Measurements from ENCODE around the gene P2RX2.

P2RX2 gene

DNA sequence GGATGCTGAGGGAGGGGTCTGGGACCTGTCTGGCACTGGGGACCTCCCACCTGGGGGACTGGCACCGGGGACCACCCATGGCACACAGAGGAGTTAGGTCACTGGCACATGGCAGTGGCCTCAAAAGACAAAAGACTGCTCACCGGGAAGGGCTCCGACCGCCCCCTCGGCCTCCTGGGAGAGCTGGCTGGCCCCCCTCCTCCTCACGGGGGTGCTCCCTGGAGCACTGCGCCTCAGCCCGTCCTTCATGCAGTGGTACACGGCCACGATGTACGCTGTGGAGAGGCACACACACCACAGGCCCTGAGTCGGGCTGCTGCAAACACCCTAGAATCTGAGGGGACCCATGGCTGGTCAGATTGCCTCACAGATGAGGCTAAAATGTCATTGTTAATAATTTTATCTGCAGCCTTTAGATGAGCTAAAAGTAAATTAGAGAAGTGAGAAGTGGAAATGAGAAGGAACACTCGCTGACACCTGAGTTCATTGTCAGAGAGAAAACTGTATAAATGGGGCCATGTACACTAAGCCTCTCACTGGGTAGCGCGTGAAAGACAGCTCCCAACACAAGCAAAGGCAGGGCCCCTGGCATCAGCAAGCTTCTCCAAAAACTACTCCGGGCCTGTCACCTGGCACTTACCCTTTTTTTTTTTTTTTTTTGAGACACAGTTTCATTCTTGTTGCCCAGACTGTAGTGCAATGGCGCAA lies 14.1 kb downstream of the P2RX2 start:
- no peaks in the 10 kb centered on the region for H3K27me3 ChIP-seq (ENCODE audit: insufficient read depth, low read length)
- no peak overlapping the region for H3K27ac ChIP-seq (ENCODE audit: low read depth, low read length)
- H3K4me1 ChIP-seq (ENCODE audit: insufficient read depth, low read length), result no peaks in the 10 kb centered on the region
- H3K4me3 ChIP-seq (ENCODE audit: low read length), result no peak overlapping the region
- no peaks in the 10 kb centered on the region for H3K9me3 ChIP-seq (ENCODE audit: insufficient read depth, low read depth, low read length)
- 91% methylated on average over 17 of the region's 17 CpGs for WGBS
- H3K9ac ChIP-seq (ENCODE audit: low read depth, low read length), result no peak overlapping the region
- peaks cover 93% of the 10 kb centered on the region for H3K36me3 ChIP-seq (ENCODE audit: insufficient read depth, low read length)

DNA sequence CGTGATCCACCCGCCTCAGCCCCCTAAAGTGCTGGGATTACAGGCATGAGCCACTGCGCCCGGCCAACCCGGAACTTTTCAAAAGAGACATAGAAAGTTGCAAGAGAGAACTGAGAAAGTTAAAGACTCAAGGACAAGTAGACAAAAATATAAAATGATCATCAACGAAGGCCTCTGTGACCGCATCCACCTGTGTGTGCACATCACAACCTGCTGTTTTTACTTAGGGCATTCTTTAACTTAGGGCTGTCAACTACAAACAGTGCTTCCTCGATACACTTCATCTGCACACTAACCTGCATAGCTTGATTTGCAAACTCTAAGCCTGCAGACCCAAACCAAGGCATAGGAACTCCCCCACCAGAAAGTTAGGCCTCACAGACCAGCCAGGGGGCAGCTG lies 14.8 kb downstream of the P2RX2 start:
- no peaks in the 10 kb centered on the region for H3K27me3 ChIP-seq (ENCODE audit: insufficient read depth, low read length)
- WGBS, result 95% methylated on average over 8 of the region's 8 CpGs
- no peak overlapping the region for H3K9ac ChIP-seq (ENCODE audit: low read depth, low read length)
- H3K36me3 ChIP-seq (ENCODE audit: insufficient read depth, low read length), result peaks cover 98% of the 10 kb centered on the region
- H3K4me1 ChIP-seq (ENCODE audit: insufficient read depth, low read length), result no peaks in the 10 kb centered on the region
- H3K4me3 ChIP-seq (ENCODE audit: low read length), result no peak overlapping the region
- H3K9me3 ChIP-seq (ENCODE audit: insufficient read depth, low read depth, low read length), result no peaks in the 10 kb centered on the region
- no peak overlapping the region for H3K27ac ChIP-seq (ENCODE audit: low read depth, low read length)

DNA sequence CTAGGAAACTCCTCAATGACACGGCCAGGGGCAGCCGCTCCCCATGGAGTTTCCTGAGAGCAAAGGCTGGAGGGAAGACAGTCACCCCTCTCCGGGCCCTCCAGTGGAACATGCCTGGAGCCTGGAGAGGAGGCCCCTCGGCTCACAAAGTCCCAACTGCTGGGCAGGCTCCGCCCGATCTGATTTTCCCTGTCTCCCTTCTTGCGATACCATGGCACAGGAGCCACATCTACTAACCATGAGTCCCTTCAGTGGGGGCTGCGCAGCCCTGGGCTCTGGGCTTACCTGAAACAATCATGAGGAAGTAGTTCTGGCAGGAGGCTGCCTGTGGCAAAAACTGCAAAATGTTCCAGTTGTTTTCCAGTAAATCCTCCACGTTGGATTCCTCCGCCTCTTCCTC lies 15.3 kb downstream of the P2RX2 start:
- no peak overlapping the region for H3K4me3 ChIP-seq (ENCODE audit: low read length)
- WGBS, result 94% methylated on average over 10 of the region's 10 CpGs
- no peaks in the 10 kb centered on the region for H3K9me3 ChIP-seq (ENCODE audit: insufficient read depth, low read depth, low read length)
- H3K9ac ChIP-seq (ENCODE audit: low read depth, low read length), result no peak overlapping the region
- no peaks in the 10 kb centered on the region for H3K27me3 ChIP-seq (ENCODE audit: insufficient read depth, low read length)
- peaks cover 99% of the 10 kb centered on the region for H3K36me3 ChIP-seq (ENCODE audit: insufficient read depth, low read length)
- no peak overlapping the region for H3K27ac ChIP-seq (ENCODE audit: low read depth, low read length)
- H3K4me1 ChIP-seq (ENCODE audit: insufficient read depth, low read length), result no peaks in the 10 kb centered on the region

DNA sequence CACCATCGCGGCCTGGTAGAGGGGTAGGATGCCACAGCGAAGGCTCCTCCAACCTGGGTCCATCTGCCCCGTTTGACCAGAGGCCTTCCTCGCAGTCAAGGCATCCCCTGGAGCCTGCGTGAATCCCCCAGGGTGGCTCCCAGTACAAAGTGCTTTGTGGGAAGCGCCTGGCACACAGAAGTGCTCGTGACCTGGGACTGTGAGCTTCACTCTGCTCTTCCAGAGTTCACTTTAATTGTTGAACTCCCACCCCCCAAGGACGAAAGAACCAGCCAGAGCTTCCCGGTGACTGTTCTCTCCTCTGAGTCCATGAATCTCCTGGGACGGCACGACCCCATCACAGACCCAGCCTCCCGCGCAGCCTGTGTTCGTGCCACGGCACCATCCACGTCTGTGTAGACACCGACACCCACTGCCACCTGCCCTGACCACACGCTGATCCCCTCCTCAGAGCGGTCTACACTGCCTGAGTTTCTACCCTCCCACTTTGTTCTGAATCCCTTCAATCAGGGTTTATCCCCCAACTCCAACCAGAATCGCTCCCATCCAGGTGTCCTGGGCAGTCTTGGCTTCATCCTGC lies 15.9 kb downstream of the P2RX2 start:
- WGBS, result 93% methylated on average over 21 of the region's 21 CpGs
- Histone ChIP-seq H3K36me3 (ENCODE audit: insufficient read depth, low read length) (peaks cover 99% of the 10 kb centered on the region), H3K4me3 (ENCODE audit: low read length) (no peak overlapping the region), H3K27ac (ENCODE audit: low read depth, low read length) (no peak overlapping the region), H3K9me3 (ENCODE audit: insufficient read depth, low read depth, low read length) (no peaks in the 10 kb centered on the region), H3K4me1 (ENCODE audit: insufficient read depth, low read length) (no peaks in the 10 kb centered on the region), H3K9ac (ENCODE audit: low read depth, low read length) (no peak overlapping the region), H3K27me3 (ENCODE audit: insufficient read depth, low read length) (no peaks in the 10 kb centered on the region)

DNA sequence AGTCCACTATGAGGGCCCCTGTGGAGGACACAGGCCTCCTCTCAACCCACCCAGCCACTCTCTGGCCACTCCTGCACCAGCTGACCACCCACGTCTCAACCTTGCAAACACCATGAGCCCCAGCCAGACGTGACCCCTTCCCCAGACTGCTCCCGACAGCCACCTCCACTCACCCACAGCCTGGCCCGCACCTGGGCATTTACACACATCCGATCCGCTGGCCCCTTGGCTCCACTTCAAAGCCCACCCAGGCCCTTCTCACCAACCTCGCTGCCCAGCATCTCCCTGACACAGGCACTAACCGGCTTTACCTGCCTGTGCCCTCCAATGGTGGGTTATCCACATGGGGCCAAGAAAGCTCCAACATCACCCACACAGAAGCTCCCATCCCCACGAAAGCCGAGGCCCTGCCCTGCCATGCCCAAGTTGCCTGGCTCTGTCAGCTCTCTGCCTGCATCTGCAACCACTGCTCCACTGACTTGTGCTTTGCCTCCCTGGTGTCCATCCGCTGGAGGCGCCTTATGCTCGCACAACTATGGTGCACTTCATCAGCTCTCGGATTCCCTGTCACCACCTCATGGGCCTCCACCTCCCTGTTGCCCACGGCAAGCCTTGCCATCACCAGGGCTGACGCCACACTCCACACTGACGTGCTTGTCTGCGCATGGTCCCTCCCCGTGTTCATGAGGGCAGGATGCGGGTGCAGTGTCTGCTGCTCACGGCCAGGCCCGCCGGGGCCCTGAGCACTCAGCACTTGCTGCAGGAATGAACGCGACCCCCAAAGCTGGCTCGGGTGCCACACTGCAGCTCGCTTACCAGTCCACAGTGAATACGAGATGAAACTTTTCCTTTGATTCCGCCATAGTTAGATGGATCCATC lies 16.7 kb downstream of the P2RX2 start:
- no peak overlapping the region for H3K9ac ChIP-seq (ENCODE audit: low read depth, low read length)
- H3K4me1 ChIP-seq (ENCODE audit: insufficient read depth, low read length), result no peaks in the 10 kb centered on the region
- H3K9me3 ChIP-seq (ENCODE audit: insufficient read depth, low read depth, low read length), result no peaks in the 10 kb centered on the region
- H3K36me3 ChIP-seq (ENCODE audit: insufficient read depth, low read length), result peaks cover 95% of the 10 kb centered on the region
- WGBS, result 93% methylated on average over 29 of the region's 29 CpGs
- no peak overlapping the region for H3K27ac ChIP-seq (ENCODE audit: low read depth, low read length)
- no peaks in the 10 kb centered on the region for H3K27me3 ChIP-seq (ENCODE audit: insufficient read depth, low read length)
- no peak overlapping the region for H3K4me3 ChIP-seq (ENCODE audit: low read length)

DNA sequence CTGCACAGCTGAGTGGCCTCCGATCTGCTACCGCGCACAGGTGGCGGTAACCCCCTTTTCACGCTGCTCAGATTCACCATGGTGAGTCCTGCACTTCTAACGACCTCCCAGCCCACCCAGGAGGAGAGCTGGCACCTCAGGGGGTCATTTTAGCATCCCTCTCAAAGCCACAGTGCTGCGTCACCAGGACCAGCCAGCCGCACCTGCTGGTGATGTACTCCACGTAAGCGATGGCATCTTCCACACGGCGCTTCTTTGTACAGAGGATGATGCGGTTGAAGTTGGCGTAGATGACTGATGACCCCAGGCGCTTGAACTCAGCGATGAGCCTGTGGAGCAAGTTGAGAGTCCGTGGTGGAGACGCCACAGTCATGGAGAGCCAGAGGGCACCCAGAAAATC lies 19.2 kb downstream of the P2RX2 start:
- H3K9me3 ChIP-seq (ENCODE audit: insufficient read depth, low read depth, low read length), result no peaks in the 10 kb centered on the region
- H3K36me3 ChIP-seq (ENCODE audit: insufficient read depth, low read length), result peaks cover 95% of the 10 kb centered on the region
- no peak overlapping the region for H3K9ac ChIP-seq (ENCODE audit: low read depth, low read length)

DNA sequence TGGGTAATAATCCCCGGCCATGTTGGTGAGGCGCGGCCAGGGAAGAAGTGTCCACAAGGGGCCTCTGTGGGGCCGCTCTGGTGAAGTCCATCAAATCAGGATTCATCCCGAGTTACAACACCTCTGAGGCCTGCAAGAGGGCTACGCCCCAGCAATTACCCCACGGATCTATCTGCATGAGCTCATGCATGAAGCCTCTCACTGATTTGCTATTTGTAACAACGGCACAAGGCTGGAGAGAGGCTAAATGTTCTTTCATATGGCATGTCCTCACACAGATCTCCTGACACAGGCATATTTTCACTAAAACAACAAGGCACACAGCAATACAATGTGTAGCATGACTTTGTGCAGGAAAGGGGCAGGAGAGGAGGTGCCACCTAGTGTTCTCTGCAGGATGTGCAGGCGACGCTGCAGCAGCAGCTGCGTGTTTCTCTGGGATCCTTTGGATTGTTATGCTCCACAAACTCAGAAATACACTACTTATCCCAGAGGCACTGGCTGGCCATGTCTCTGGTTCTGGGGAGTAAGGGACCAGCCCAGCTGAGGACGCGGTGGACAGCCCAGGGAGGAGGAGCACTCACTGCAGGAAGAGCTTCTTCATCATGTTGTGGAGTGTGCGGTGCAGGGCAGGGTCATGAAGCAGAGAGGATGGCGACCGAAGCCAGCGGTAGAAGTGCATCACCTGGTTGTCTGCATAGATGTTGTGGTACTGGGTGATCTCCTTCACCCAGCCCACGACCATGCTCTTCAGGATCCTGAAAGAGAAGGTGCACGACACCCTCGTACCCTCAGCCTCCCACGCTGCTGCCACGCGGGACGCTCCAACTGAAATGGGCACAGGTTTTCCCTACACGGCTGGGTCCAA lies 20.2 kb downstream of the P2RX2 start:
- 90% methylated on average over 25 of the region's 25 CpGs for WGBS
- no peak overlapping the region for H3K4me3 ChIP-seq (ENCODE audit: low read length)
- no peaks in the 10 kb centered on the region for H3K27me3 ChIP-seq (ENCODE audit: insufficient read depth, low read length)
- H3K27ac ChIP-seq (ENCODE audit: low read depth, low read length), result no peak overlapping the region
- H3K9ac ChIP-seq (ENCODE audit: low read depth, low read length), result no peak overlapping the region
- H3K36me3 ChIP-seq (ENCODE audit: insufficient read depth, low read length), result peaks cover 96% of the 10 kb centered on the region
- H3K9me3 ChIP-seq (ENCODE audit: insufficient read depth, low read depth, low read length), result no peaks in the 10 kb centered on the region
- H3K4me1 ChIP-seq (ENCODE audit: insufficient read depth, low read length), result no peaks in the 10 kb centered on the region

More for the DNA sequence above, 19.2 kb downstream of the P2RX2 start:
- Histone ChIP-seq H3K4me3 (ENCODE audit: low read length) (no peak overlapping the region), H3K27me3 (ENCODE audit: insufficient read depth, low read length) (no peaks in the 10 kb centered on the region), H3K27ac (ENCODE audit: low read depth, low read length) (no peak overlapping the region), H3K4me1 (ENCODE audit: insufficient read depth, low read length) (no peaks in the 10 kb centered on the region)
- WGBS, result 92% methylated on average over 18 of the region's 18 CpGs

DNA sequence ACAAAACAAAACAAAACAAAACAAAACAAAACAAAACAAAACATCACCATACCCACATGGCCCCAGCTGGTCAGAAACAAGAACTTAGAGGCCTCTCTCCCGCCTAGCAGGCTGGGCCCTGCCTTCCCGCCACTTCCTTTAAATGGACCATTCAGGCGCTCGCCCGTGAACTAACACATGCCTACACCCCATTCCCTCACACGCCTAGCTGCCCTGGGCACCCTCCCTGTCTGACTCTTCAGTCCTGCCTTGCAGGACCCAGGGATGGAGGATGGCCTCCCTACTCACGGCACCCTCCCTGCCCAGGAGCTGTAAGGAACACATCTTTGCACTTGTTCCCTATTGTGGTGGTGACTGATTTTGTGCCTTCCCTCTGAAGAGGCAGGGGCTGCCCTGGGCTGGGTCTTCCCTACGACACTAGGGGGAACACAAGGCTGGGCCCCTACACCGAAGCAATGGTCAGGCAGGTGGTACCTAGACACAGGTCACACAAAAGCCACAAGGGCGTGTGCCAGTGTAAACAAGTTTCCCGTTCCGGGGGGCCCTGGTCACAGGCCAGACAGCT lies 21.5 kb downstream of the P2RX2 start:
- Histone ChIP-seq H3K27ac (ENCODE audit: low read depth, low read length) (no peak overlapping the region), H3K4me1 (ENCODE audit: insufficient read depth, low read length) (no peaks in the 10 kb centered on the region), H3K27me3 (ENCODE audit: insufficient read depth, low read length) (no peaks in the 10 kb centered on the region), H3K9me3 (ENCODE audit: insufficient read depth, low read depth, low read length) (no peaks in the 10 kb centered on the region), H3K9ac (ENCODE audit: low read depth, low read length) (no peak overlapping the region), H3K4me3 (ENCODE audit: low read length) (no peak overlapping the region), H3K36me3 (ENCODE audit: insufficient read depth, low read length) (peaks cover 91% of the 10 kb centered on the region)
- 94% methylated on average over 12 of the region's 12 CpGs for WGBS

DNA sequence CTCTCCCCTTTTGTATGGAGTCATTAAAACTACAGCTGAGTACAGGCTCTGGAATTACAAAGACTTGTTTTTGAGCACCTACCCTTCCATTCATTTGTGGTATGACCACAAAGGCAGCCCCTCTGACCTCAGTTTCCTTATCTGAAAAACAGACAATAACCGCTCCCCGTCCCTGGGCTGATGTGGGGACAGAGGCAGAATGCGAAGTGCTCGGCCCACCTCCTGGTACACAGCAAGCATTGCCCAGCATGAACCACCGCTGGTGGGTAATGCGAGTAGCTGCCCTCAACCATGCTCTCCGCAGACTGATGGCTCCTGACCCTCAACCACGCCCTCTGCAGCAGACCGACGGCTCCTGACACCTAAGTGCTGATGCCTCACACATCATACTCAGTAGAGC lies 22.4 kb downstream of the P2RX2 start:
- Histone ChIP-seq H3K27ac (ENCODE audit: low read depth, low read length) (no peak overlapping the region), H3K36me3 (ENCODE audit: insufficient read depth, low read length) (peaks cover 90% of the 10 kb centered on the region), H3K4me1 (ENCODE audit: insufficient read depth, low read length) (no peaks in the 10 kb centered on the region), H3K4me3 (ENCODE audit: low read length) (no peak overlapping the region), H3K9ac (ENCODE audit: low read depth, low read length) (no peak overlapping the region), H3K9me3 (ENCODE audit: insufficient read depth, low read depth, low read length) (no peaks in the 10 kb centered on the region), H3K27me3 (ENCODE audit: insufficient read depth, low read length) (no peaks in the 10 kb centered on the region)
- whole genome bisulfite sequencing, result 92% methylated on average over 10 of the region's 10 CpGs

DNA sequence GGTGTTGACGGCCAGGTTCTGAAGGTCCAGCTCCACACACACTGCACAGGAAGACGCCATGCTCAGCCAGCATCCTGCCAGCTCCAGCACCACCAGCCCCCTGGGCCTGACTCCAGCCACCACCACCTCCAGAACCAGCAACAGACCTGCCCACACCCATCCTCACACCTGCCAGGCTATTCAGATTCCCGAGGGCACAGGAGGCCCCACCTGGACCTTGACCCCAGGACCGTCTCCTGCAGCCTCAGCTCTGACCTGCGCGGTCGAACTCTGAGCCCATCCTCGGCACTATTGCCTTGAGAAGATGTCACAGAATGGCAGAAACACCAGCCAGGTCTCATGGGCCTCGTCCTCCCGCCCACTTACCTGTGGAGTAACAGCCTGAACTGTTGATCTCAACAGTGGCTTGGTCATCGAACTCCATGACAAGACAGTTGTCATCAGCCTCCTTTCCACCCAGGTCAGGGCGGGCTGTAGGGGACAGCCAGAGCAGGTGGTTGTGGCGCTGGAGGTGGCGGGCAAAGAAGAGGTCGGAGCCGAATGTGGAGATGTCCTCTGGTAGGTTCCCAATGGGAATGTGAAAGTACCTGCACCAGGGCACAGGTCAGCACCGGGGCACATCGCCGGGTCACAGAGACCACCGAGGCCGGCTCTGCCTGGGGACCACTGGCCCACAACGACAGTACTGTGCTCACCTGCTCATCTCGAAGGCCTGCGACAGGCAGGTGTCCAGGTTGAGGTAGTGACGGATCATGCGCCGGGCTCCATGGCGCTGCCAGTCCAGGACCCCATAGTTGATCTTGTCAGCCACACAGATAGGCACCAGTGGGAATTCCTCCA lies 23.5 kb downstream of the P2RX2 start:
- no peaks in the 10 kb centered on the region for H3K27me3 ChIP-seq (ENCODE audit: insufficient read depth, low read length)
- no peak overlapping the region for H3K27ac ChIP-seq (ENCODE audit: low read depth, low read length)
- WGBS, result 95% methylated on average over 28 of the region's 28 CpGs
- no peaks in the 10 kb centered on the region for H3K4me1 ChIP-seq (ENCODE audit: insufficient read depth, low read length)
- H3K4me3 ChIP-seq (ENCODE audit: low read length), result no peak overlapping the region
- H3K36me3 ChIP-seq (ENCODE audit: insufficient read depth, low read length), result peaks cover 88% of the 10 kb centered on the region
- no peak overlapping the region for H3K9ac ChIP-seq (ENCODE audit: low read depth, low read length)
- H3K9me3 ChIP-seq (ENCODE audit: insufficient read depth, low read depth, low read length), result no peaks in the 10 kb centered on the region

All from HUES64 (cell line).